H9 (cell line): ENCODE measurements around the gene ZRANB3. TPM values are rescaled to one million over a fixed set of nuclear protein-coding genes. Genes with fewer than 3 reads are reported as not detected.

Source experiments
- DNase-seq: peaks from one replicate; pipeline ENCODE4 v3.0.0-alpha.2; 2017
- H2AFZ ChIP-seq: one replicate; pipeline ENCODE4 v1.6.1; 2013; ENCODE audit warnings: mild to moderate bottlenecking, low read length, control low read depth, moderate library complexity
- H2AK5ac ChIP-seq: 2 replicates; pipeline ENCODE4 v1.6.1; 2013; ENCODE audit warnings: low read length, control low read depth, mixed read lengths; ENCODE audit not compliant: insufficient read length
- H2BK120ac ChIP-seq: one replicate; pipeline ENCODE4 v1.6.1; 2013; ENCODE audit warnings: low read depth, mild to moderate bottlenecking, low read length, control low read depth, inconsistent platforms; ENCODE audit not compliant: poor library complexity, severe bottlenecking
- H2BK12ac ChIP-seq: 2 replicates; pipeline ENCODE4 v1.6.1; 2013; ENCODE audit warnings: low read length, control low read depth, mixed read lengths, low read depth; ENCODE audit not compliant: insufficient read length
- H2BK15ac ChIP-seq: 2 replicates; pipeline ENCODE4 v1.6.1; 2013; ENCODE audit warnings: low read depth, low read length, control low read depth
- H2BK20ac ChIP-seq: one replicate; pipeline ENCODE4 v1.6.1; 2013; ENCODE audit warnings: low read depth, mild to moderate bottlenecking, low read length, control low read depth, inconsistent platforms; ENCODE audit not compliant: poor library complexity, severe bottlenecking
- H2BK5ac ChIP-seq: 2 replicates; pipeline ENCODE4 v1.6.1; 2013; ENCODE audit warnings: low read length, control low read depth, mixed read lengths; ENCODE audit not compliant: insufficient read length
- H3K14ac ChIP-seq: 2 replicates; pipeline ENCODE4 v1.6.1; 2013; ENCODE audit warnings: low read length, control low read depth; ENCODE audit not compliant: insufficient read depth
- H3K18ac ChIP-seq: 2 replicates; pipeline ENCODE4 v1.6.1; 2013; ENCODE audit warnings: low read depth, mild to moderate bottlenecking, mixed read lengths, low read length, control low read depth; ENCODE audit not compliant: insufficient read length
- H3K23ac ChIP-seq: 2 replicates; pipeline ENCODE4 v1.6.1; 2013; ENCODE audit warnings: low read length, control low read depth, mixed read lengths, low read depth; ENCODE audit not compliant: insufficient read length
- H3K23me2 ChIP-seq: 2 replicates; pipeline ENCODE4 v1.6.1; 2013; ENCODE audit warnings: low read depth, mild to moderate bottlenecking, mixed read lengths, low read length, control low read depth; ENCODE audit not compliant: insufficient read length, poor library complexity, severe bottlenecking
- H3K27ac ChIP-seq: 2 replicates; pipeline ENCODE4 v1.5.1; 2013; ENCODE audit warnings: low read length, control low read depth, mixed read lengths, low read depth; ENCODE audit not compliant: insufficient read length
- H3K27me3 ChIP-seq: 2 replicates; pipeline ENCODE4 v1.6.1; 2013; ENCODE audit warnings: low read length, control low read depth, inconsistent platforms; ENCODE audit not compliant: insufficient read depth
- H3K4ac ChIP-seq: 2 replicates; pipeline ENCODE4 v1.6.1; 2013; ENCODE audit warnings: low read depth, mild to moderate bottlenecking, control low read depth, inconsistent platforms, low read length, moderate library complexity
- H3K4me1 ChIP-seq: 2 replicates; pipeline ENCODE4 v1.6.1; 2013; ENCODE audit warnings: low read length, control low read depth, inconsistent platforms; ENCODE audit not compliant: insufficient read depth
- H3K4me2 ChIP-seq: 2 replicates; pipeline ENCODE4 v1.6.1; 2013; ENCODE audit warnings: low read length, control low read depth, mixed read lengths; ENCODE audit not compliant: insufficient read length, insufficient read depth
- H3K56ac ChIP-seq: 2 replicates; pipeline ENCODE4 v1.6.1; 2013; ENCODE audit warnings: low read depth, mild to moderate bottlenecking, mixed read lengths, low read length, control low read depth; ENCODE audit not compliant: insufficient read length
- H3K79me1 ChIP-seq: 2 replicates; pipeline ENCODE4 v1.6.1; 2013; ENCODE audit warnings: low read depth, mild to moderate bottlenecking, moderate library complexity, low read length, control low read depth, inconsistent platforms; ENCODE audit not compliant: insufficient read depth, poor library complexity, severe bottlenecking
- H3K79me2 ChIP-seq: 2 replicates; pipeline ENCODE4 v1.6.1; 2013; ENCODE audit warnings: low read length, control low read depth, inconsistent platforms; ENCODE audit not compliant: insufficient read depth
- H3K9ac ChIP-seq: 2 replicates; pipeline ENCODE4 v1.6.1; 2013; ENCODE audit warnings: low read length, control low read depth, mixed read lengths; ENCODE audit not compliant: insufficient read length; ENCODE audit errors: extremely low read depth
- H3K9me3 ChIP-seq: one replicate; pipeline ENCODE4 v1.6.1; 2013; ENCODE audit warnings: low read depth, low read length, inconsistent platforms; ENCODE audit not compliant: control insufficient read depth
- H3T11ph ChIP-seq: one replicate; pipeline ENCODE4 v1.6.1; 2013; ENCODE audit warnings: mild to moderate bottlenecking, low read length, control low read depth, inconsistent platforms
- H4K20me1 ChIP-seq: one replicate; pipeline ENCODE4 v1.6.1; 2013; ENCODE audit not compliant: control insufficient read depth, insufficient read length, insufficient read depth
- H4K5ac ChIP-seq: 2 replicates; pipeline ENCODE4 v1.6.1; 2013; ENCODE audit warnings: low read depth, mild to moderate bottlenecking, mixed read lengths, low read length, control low read depth; ENCODE audit not compliant: insufficient read length
- H4K8ac ChIP-seq: replicated peaks from 2 replicates; pipeline ENCODE4 v1.6.1; 2013; ENCODE audit warnings: low read length, control low read depth, mixed read lengths, low read depth; ENCODE audit not compliant: insufficient read length
- H4K91ac ChIP-seq: 2 replicates; pipeline ENCODE4 v1.6.1; 2013; ENCODE audit warnings: low read depth, mild to moderate bottlenecking, moderate library complexity, mixed read lengths, low read length, control low read depth; ENCODE audit not compliant: insufficient read length
- H3K27ac Mint-ChIP-seq, 3 experiments: 2 replicates in 2 of 3; 3 replicates in 1 of 3; pipeline ENCODE4 v1.8.0; 2020 to 2021; ENCODE audit warnings: mixed read lengths in 3 of 3, mild to moderate bottlenecking in 1 of 3, moderate library complexity in 1 of 3
- H3K27me3 Mint-ChIP-seq: 2 replicates; pipeline ENCODE4 v1.8.0; 2021; ENCODE audit warnings: low read depth, mild to moderate bottlenecking, moderate library complexity, mixed read lengths
- H3K36me3 Mint-ChIP-seq, 3 experiments: 2 replicates in 2 of 3; 3 replicates in 1 of 3; pipeline ENCODE4 v1.8.0; 2020 to 2021; ENCODE audit warnings: low read depth in 3 of 3, mixed read lengths in 3 of 3; ENCODE audit not compliant: insufficient read depth in 1 of 3
- H3K4me1 Mint-ChIP-seq, 2 experiments: 2 replicates each; pipeline ENCODE4 v1.8.0; 2020; ENCODE audit warnings: mixed read lengths in 2 of 2
- H3K4me3 Mint-ChIP-seq, 2 experiments: 2 replicates in 1 of 2; 3 replicates in 1 of 2; pipeline ENCODE4 v1.8.0; 2020 to 2021; ENCODE audit warnings: mild to moderate bottlenecking in 2 of 2, mixed read lengths in 2 of 2, moderate library complexity in 1 of 2
- H3K9me3 Mint-ChIP-seq, 2 experiments: 2 replicates in 1 of 2; 3 replicates in 1 of 2; pipeline ENCODE4 v1.8.0; 2020; ENCODE audit warnings: mild to moderate bottlenecking in 2 of 2, mixed read lengths in 2 of 2, moderate library complexity in 1 of 2
- CTCF ChIP-seq: fragments of 200-600 bp; sonication (generic); conservative IDR thresholded peaks from 3 replicates; pipeline ENCODE4 v1.8.0; 2021; ENCODE audit warnings: antibody characterized with exemption, mild to moderate bottlenecking
- WGBS: extraction: QIAGEN DNeasy Blood & Tissue Kit; methylation state at CpG from one replicate; pipeline ENCODE4 v1.1.7; 2013; ENCODE audit warnings: missing lambda C conversion rate, low lambda C conversion rate, mixed read lengths; ENCODE audit not compliant: insufficient read length; ENCODE audit errors: extremely low coverage; 5-methylcytosine and 5-hydroxymethylcytosine counted together
- total RNA-seq: library from RNA; stranded (reverse); gene quantifications from 2 replicates; pipeline ENCODE4 v1.2.1, GENCODE V29; 2021

ZRANB3 gene
- total RNA-seq, 1 experiment from 2014 or later: 16.7 TPM

GRCh38 chr2:135335256-135335655 is 195.8 kb downstream of the ZRANB3 start:
- no peaks in the 10 kb centered on the region for H3K79me1 ChIP-seq
- H3K4me1 ChIP-seq: no peaks in the 10 kb centered on the region
- no peaks in the 10 kb centered on the region for H3K23me2 ChIP-seq
- H3K4me2 ChIP-seq: no peak overlapping the region
- H3K27ac Mint-ChIP-seq: no peak overlapping the region
- H2BK120ac ChIP-seq: no peak overlapping the region
- H4K5ac ChIP-seq: no peak overlapping the region
- H2BK5ac ChIP-seq: no peak overlapping the region
- H3K36me3 Mint-ChIP-seq: peaks cover 11 to 14% (median 12%) of the 10 kb centered on the region in 3 experiments
- no peaks in the 10 kb centered on the region for H3K4me1 Mint-ChIP-seq
- no peak for DNase-seq
- H2BK15ac ChIP-seq: no peak overlapping the region
- H3K9me3 Mint-ChIP-seq: peaks cover 10 to 15% of the 10 kb centered on the region in 2 experiments; a peak in 3 of 5 replicates
- no peak overlapping the region for H3K4me3 Mint-ChIP-seq
- no peak overlapping the region for H2AFZ ChIP-seq
- WGBS: no CpG with 5 or more reads among the region's 4 CpGs
- no peak overlapping the region for H3K9ac ChIP-seq
- H2BK12ac ChIP-seq: no peak overlapping the region
- no peak overlapping the region for H4K91ac ChIP-seq
- no peak overlapping the region for H3K14ac ChIP-seq
- no peaks in the 10 kb centered on the region for H3K27me3 Mint-ChIP-seq
- H3K4ac ChIP-seq: no peak overlapping the region
- H2BK20ac ChIP-seq: no peak overlapping the region
- no peak overlapping the region for H3K27ac ChIP-seq
- H3K27me3 ChIP-seq: no peaks in the 10 kb centered on the region
- H3T11ph ChIP-seq: no peak overlapping the region
- TF ChIP-seq CTCF: no peak
- H4K20me1 ChIP-seq: no peaks in the 10 kb centered on the region
- H3K23ac ChIP-seq: no peak overlapping the region
- no peaks in the 10 kb centered on the region for H3K79me2 ChIP-seq
- H4K8ac ChIP-seq: no peak overlapping the region
- no peak overlapping the region for H3K18ac ChIP-seq
- H2AK5ac ChIP-seq: no peak overlapping the region
- H3K9me3 ChIP-seq: no peaks in the 10 kb centered on the region
- no peak overlapping the region for H3K56ac ChIP-seq
